ENCODE data around the gene SVIL.
"Not testable (repeated sequence)": the region's sequence is repeated elsewhere in the genome, so short reads cannot be mapped to it uniquely, and the experiment has no call there.

Gene SVIL

GRCh38 chr10:29621161-29621560, 13.6 kb downstream of the SVIL start:
- DNase-seq = no peak

GRCh38 chr10:29620112-29620690, 14.6 kb downstream of the SVIL start:
- no peak for DNase-seq

DNA sequence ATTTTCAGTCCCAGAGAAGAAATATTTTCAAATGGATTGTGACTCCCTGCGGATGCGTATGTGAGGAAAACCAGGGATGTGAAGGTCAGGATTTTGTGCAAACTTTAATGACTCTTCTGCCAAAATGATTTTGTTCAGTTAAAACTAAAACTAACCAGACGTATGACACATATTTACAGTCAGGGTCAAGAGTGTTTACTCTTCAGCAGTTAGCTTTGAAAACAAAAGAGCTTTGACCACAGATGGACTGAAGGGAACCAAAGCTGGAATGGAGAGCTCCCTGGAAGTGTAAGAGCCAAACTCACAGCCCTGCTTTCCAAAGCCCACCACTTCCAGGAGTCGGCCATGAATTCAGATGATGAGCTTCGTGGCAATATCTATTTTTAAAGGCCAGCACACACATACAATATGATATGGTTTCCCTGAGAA, 15.5 kb downstream of the SVIL start:
- DNase-seq = no peak

DNA sequence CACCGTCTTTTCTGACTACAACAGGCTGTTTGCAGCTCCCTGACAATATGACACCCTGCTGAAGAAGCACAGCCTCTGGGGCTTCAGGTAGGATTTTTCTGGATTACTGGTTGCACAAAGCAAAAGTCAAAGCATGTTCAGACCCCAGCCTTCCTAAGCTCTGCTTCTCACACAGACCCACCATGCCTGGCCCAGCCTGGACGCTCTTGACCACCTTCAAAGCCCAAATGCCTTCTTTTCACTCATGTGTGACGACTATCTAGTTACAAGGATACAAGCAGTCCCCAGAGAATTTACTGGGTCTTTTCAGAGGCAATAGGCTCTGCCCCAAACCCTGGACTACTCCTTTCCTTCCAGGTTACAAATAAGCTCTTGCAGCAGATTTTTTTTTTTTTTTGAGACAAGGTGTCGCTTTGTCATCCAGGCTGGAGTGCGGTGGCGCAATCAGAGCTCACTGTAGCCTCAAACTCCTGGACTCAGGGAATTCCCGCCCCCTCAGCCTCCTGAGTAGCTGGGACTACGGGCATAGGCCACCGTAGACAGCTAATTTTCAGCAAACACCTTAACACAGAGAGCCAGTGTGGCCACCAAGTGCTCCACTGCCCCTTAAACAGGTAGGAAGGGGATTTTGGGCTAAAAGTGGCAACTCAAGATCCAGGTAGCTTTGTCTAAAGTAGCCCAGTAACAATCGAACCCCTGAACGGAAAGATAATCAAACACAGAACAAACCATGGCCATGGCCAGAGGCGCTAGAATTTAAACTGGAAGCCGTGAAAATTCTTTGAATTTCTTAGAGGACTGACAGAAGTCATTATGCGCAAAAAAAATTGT, 16.2 kb downstream of the SVIL start:
- no peak for DNase-seq

GRCh38 chr10:29617880-29618340, 16.9 kb downstream of the SVIL start:
- DNase-seq = no peak

DNA sequence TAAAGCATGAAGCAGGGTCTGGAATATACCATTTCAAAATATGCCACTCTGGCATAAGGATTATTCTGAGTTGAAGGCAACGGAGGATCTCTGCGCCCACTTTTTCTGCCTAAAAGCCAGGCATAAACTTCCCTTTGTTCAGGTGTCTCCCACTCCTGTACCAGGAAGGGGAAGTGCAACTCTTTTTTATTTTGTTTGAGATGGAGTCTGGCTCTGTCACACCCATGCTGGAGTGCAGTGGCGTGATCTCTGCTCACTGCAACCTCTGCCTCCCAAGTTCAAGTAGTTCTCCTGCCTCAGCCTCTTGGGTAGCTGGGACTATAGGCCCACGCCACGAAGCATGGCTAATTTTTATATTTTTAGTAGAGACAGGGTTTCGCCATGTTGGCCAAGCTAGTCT, 18.2 kb downstream of the SVIL start:
- no peak for DNase-seq

GRCh38 chr10:29615195-29615594, 19.6 kb downstream of the SVIL start:
- DNase-seq = no peak

DNA sequence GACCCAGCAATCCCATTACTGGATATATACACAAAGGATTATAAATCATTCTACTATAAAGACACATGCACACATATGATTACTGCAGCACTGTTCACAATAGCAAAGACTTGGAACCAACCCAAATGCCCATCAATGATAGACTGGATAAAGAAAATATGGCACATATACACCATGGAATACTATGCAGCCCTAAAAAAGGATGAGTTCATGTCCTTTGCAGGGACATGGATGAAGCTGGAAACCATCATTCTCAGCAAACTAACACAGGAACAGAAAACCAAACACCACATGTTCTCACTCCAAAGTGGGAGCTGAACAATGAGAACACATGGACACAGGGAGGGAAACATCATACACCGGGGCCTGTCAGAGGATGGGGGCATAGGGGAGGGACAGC, 20.5 kb downstream of the SVIL start:
- not testable (repeated sequence) for DNase-seq

- DNase-seq = no peak
These were observed 21.0 kb downstream of the SVIL start for GRCh38 chr10:29613791-29614190.

DNA sequence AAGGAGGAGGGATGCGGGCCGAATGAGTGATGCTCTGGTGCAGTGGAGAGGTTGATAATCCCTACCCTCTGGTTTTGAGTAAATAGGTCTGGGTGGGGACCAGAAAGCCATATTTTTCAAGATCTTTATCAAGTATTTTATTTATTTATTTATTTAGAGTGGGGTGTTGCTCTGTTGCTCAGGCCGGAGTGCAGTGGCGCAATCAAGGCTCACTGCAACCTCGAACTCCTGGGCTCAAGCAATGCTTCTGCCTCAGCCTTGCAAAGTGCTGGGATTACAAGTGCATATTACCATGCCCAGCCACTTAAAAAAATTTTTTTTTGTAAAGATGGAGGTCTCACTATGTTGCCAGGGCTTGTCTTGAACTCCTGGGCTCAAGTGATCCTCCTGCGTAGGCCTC, 21.6 kb downstream of the SVIL start:
- DNase-seq = no peak

GRCh38 chr10:29612657-29613056, 22.1 kb downstream of the SVIL start:
- no peak for DNase-seq

DNA sequence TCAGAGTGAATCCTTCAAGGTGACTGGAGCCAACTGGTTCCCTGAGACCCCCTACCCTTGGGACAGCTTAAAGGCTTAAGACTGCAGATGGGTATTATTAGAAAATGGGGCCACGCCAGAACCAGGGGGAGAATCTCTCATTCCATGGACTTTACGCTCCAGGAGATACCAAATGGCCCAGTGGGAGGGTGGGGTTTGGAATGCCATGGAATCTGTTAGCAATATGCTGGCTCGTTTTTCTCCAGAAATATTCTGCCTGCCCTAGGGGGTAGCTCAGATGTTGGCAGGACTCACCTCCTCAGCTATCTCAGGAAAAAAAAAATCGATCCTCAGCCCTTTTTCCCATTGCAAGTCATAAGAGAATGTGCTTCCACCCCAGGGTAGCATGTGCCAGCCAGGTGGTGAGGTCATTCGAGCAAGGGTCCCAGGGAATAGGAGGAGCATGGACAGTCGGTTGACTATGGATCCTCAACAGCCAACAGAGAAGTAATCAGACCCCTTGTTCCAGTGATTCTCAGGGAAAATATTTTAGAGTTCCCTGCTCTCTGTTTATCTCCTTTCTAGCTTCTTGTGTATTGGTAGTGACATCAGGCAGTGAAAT, 22.9 kb downstream of the SVIL start:
- no peak for DNase-seq

DNA sequence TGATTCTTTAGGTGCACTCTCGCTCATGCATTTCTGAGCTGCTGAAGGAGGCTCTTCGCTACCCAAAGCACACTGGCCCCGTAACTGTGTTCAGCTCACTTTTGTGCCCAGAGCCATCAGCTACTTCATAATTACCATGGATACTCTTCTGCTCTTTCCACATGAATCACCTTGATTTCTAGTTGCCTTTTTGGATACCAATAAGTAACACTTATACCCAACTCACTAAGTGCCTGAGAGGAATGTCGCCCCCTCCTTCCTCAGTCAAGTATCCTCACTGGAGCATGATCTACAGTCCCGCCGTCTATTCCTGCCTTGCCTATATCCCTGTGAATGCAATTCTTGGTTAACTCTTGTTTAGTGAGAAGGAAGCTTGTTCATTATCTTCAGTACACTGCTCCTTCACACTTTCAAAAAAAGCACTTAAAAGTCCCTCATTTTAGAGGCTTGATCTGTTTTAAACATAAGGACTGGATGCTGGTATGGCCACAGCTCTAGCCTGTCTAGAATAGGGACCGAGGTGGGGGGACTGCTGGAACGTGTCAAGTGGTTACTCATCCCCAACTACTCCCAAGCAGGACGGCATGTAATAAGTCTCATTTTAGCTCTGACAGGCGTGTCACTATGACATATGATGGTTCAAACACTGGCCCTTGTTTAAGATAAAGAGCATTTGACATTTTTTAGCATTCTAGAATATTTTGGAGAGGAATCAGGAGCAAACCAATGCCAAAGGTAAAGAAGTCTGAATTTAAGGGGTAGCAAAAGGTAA, 23.7 kb downstream of the SVIL start:
- DNase-seq = no peak

GRCh38 chr10:29610331-29610730, 24.4 kb downstream of the SVIL start:
- DNase-seq = not testable (repeated sequence)

DNA sequence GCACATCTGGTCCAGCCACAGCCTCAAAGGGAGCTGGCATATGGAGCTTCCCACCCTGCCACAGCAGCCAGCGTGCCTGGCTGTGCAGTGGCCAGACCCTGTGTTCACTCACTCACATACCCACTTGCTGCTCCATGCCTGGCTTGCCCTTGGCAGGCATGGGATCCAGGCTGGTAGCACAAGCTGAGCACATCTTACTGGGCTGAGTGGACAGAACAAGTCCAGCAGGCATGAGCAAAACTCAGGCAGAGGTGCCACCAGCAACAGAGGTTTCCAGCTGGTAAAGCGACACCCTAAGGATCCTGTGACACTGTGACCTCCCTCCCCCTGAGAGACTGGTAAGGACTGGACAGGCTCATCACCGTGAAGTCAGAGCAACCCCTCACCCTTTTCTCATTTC, 25.1 kb downstream of the SVIL start:
- DNase-seq = no peak

DNA sequence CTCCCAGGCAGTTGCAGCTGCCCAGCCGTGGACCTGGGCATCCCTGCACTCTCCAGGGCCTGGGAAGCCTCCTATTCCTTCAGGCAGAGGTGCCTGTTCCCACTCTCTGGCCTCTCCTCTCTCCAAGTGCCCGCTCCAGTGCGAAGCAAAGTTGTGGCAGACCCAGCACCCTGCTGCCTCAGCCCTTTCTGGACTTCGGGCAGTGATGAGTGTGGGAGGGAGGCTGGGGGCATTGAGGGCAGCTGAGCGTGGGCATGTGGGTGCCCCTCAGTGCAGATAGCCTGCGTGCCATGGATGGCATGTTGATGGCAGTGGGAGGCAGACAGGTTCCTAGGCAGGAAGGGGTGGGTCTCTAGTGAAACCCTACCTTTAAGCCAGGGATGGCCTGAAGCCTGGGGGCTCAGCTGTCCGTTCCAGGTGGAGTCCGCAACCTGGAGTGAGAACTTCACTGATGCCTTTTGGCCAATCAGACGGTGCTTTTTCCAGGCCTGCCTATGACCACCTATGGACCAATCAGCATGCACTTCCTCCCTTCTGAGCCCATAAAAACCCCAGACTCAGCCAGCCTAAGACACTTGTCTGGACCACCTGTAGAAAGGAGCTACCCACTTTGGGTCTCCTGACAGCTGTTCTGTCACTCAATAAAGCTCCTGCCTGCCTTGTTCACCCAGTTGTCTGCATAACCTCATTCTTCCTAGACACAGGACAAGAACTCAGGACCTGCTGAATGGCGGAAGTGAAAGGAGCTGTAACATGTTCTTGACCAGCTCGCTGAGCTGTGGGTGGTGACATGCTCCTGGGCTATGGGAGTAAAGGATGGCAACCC, 26.1 kb downstream of the SVIL start:
- no peak for DNase-seq

DNA sequence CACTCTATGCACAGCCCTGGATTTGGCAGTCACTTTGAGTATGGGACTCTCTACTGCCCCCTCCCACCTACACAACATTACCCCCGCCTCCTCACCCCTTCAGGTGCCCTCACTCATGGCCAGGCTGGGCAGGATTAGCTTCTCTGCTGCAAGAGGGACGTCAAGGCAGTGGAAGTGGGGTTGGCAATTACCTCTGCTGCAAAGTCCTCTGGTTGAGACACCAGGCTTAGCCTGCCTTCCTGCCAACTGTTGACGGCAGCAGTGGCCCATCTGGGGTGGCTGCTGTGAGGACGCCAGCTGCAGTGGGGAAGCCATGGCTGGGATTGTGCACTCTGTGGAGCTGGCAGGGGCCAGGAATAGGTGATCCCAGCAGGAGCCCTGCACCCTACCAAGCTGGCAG, 26.7 kb downstream of the SVIL start:
- no peak for DNase-seq

GRCh38 chr10:29607576-29607975, 27.2 kb downstream of the SVIL start:
- no peak for DNase-seq

GRCh38 chr10:29606693-29607092, 28.1 kb downstream of the SVIL start:
- not testable (repeated sequence) for DNase-seq

DNA sequence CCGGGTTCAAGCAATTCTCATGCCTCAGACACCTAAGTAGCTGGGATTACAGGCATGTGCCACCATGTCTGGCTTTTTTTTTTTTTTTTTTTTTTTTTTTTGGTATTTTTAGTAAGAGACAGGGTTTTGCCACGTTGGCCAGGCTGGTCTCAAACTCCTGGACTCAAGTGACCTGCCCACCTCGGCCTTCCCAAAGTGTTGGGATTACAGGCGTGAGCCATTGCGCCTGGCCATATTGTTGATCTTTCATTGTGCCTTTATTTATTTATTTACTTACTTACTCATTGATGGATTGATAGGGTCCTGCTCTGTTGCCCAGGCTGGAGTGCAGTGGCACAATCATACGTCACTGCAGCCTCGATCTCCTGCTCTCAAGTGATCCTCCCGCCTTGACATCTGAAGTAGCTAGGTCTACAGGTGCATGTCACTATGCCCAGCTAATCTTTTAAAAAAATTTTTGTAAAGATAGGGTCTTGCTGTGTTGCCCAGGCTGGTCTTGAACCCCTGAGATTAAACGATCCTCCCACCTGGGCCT, 30.4 kb downstream of the SVIL start:
- no peak for DNase-seq

DNA sequence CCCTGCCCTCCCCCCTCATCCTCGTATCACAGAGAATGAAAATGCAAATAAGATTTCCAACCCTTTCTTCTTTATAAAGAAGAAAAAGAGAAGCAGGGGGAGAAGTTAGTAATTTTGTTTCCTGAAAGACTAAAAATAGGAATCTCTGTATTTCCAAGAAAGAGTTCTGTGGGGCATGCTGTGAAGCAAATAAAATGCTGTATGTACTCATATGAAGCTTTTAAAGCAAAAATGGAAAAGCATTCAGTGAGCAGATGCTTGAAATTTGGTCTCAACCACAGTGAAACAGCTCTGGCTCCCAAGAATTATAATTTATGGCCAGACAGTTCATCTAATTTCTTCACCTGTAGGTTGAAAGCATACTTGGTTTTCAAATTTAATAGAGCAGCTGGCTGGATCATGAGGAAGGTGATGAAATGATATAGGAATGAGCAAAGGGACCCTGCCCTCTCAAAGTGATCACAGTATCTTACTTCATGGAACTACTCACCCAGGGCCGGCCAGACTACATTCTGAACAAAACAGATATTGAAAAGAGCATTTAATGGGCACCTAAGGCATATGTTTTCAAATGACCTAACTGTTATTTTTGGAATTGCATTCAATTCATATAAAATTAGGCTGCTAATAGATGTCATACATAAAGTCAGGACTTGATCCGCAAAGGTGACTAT, 31.4 kb downstream of the SVIL start:
- no peak for DNase-seq

DNA sequence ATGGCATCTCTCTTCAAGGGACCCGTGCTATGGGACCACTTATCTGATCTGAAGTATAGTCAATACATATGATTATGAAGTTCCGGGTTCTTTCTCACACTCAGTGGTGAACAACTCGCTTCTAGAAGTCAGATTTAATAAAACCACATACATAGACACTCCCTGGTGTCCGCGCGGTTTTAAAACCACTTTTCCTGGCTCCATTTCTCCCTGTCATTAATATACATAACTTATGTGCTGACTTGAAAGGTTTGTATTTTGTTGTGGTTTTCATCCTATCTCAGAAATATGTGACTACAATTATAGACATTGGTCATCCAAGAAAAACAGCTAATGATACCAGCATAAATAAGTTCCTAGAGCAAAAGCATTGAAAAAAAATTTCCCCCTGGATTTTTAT, 34.0 kb downstream of the SVIL start:
- DNase-seq = no peak
